Nephron (organoid): ENCODE data around the gene ZNF22.

ENCODE experiments used
- H3K27ac Mint-ChIP-seq, 3 experiments: 2 replicates each; pipeline ENCODE4 v1.8.0; 2020; ENCODE audit warnings: mixed read lengths in 3 of 3, mild to moderate bottlenecking in 2 of 3, moderate library complexity in 1 of 3
- H3K27me3 Mint-ChIP-seq: 2 replicates; pipeline ENCODE4 v1.8.0; 2021; ENCODE audit warnings: low read depth, mild to moderate bottlenecking, moderate library complexity, mixed read lengths
- H3K36me3 Mint-ChIP-seq: 2 replicates; pipeline ENCODE4 v1.8.0; 2020; ENCODE audit warnings: low read depth, mixed read lengths
- H3K4me1 Mint-ChIP-seq: 2 replicates; pipeline ENCODE4 v1.8.0; 2020; ENCODE audit warnings: mixed read lengths
- H3K4me3 Mint-ChIP-seq, 3 experiments: 2 replicates each; pipeline ENCODE4 v1.8.0; 2020; ENCODE audit warnings: mild to moderate bottlenecking in 3 of 3, mixed read lengths in 3 of 3, moderate library complexity in 2 of 3
- H3K9me3 Mint-ChIP-seq: 2 replicates; pipeline ENCODE4 v1.8.0; 2020; ENCODE audit warnings: mixed read lengths
- CTCF ChIP-seq, 3 experiments: fragments of 200-600 bp; sonication (generic); IDR thresholded peaks; one replicate each; pipeline ENCODE4 v1.5.0; 2021; ENCODE audit warnings: antibody characterized with exemption in 3 of 3; ENCODE audit not compliant: unreplicated experiment in 3 of 3

ZNF22 gene

GRCh38 chr10:44970812-44971395 lies 29.8 kb upstream of the ZNF22 start:
- Mint-ChIP-seq H3K27me3 (no peaks in the 10 kb centered on the region), H3K4me1 (peaks cover 59% of the 10 kb centered on the region), H3K9me3 (no peaks in the 10 kb centered on the region), H3K27ac (no peak overlapping the region), H3K36me3 (peaks cover 34% of the 10 kb centered on the region), H3K4me3 (no peak overlapping the region)
- TF ChIP-seq CTCF (IDR thresholded peaks at IDR 0.05; ENCODE audit: unreplicated experiment in 3 of 3), result no peak

GRCh38 chr10:44971434-44971833 lies 29.3 kb upstream of the ZNF22 start:
- Mint-ChIP-seq H3K27me3 (no peaks in the 10 kb centered on the region), H3K4me1 (peaks cover 59% of the 10 kb centered on the region), H3K9me3 (no peaks in the 10 kb centered on the region), H3K27ac (no peak overlapping the region), H3K4me3 (no peak overlapping the region), H3K36me3 (peaks cover 34% of the 10 kb centered on the region)
- no peak for TF ChIP-seq CTCF (IDR thresholded peaks at IDR 0.05; ENCODE audit: unreplicated experiment in 3 of 3)

- H3K4me3 Mint-ChIP-seq, result no peak overlapping the region
- H3K27me3 Mint-ChIP-seq, result no peaks in the 10 kb centered on the region
- H3K36me3 Mint-ChIP-seq, result peaks cover 34% of the 10 kb centered on the region
- no peaks in the 10 kb centered on the region for H3K9me3 Mint-ChIP-seq
- no peak for TF ChIP-seq CTCF (IDR thresholded peaks at IDR 0.05; ENCODE audit: unreplicated experiment in 3 of 3)
- peaks cover 59% of the 10 kb centered on the region for H3K4me1 Mint-ChIP-seq
- peak overlapping the region in 1 of 3 experiments; percentile 64 for H3K27ac Mint-ChIP-seq
Measured at GRCh38 chr10:44971935-44972757, 28.6 kb upstream of the ZNF22 start.

- peaks cover 55% of the 10 kb centered on the region for H3K4me1 Mint-ChIP-seq
- no peaks in the 10 kb centered on the region for H3K27me3 Mint-ChIP-seq
- peaks cover 34% of the 10 kb centered on the region for H3K36me3 Mint-ChIP-seq
- H3K27ac Mint-ChIP-seq, result peak overlapping the region; percentile 71 to 73 (median 73)
- no peak for TF ChIP-seq CTCF (IDR thresholded peaks at IDR 0.05; ENCODE audit: unreplicated experiment in 3 of 3)
- no peak overlapping the region for H3K4me3 Mint-ChIP-seq
- H3K9me3 Mint-ChIP-seq, result no peaks in the 10 kb centered on the region
Measured at GRCh38 chr10:44972874-44973306, 27.8 kb upstream of the ZNF22 start.

GRCh38 chr10:44973323-44974081 lies 27.2 kb upstream of the ZNF22 start:
- peaks cover 34% of the 10 kb centered on the region for H3K36me3 Mint-ChIP-seq
- H3K27ac Mint-ChIP-seq, result peak overlapping the region; percentile 71 to 73 (median 73)
- peak overlapping the region in 2 of 3 experiments; percentile 17 to 50 for H3K4me3 Mint-ChIP-seq
- no peaks in the 10 kb centered on the region for H3K9me3 Mint-ChIP-seq
- TF ChIP-seq CTCF (IDR thresholded peaks at IDR 0.05; ENCODE audit: unreplicated experiment in 3 of 3), result no peak
- H3K27me3 Mint-ChIP-seq, result no peaks in the 10 kb centered on the region
- peaks cover 56% of the 10 kb centered on the region for H3K4me1 Mint-ChIP-seq
